Fibroblast of skin of back (primary cell): ENCODE data around the gene RALGAPA2.

ENCODE experiments used
- DNase-seq: peaks from one replicate; pipeline ENCODE4 v3.0.0-alpha.2; 2013

The RALGAPA2 gene

GRCh38 chr20:20456741-20457140, 255.7 kb downstream of the RALGAPA2 start:
- no peak for DNase-seq

- no peak for DNase-seq
Measured at GRCh38 chr20:20455926-20456325, 256.5 kb downstream of the RALGAPA2 start.

- no peak for DNase-seq
Measured at GRCh38 chr20:20454850-20455627, 257.4 kb downstream of the RALGAPA2 start.

- no peak for DNase-seq
Measured at GRCh38 chr20:20454367-20454766, 258.1 kb downstream of the RALGAPA2 start.

- peak; percentile 77 for DNase-seq
Measured at GRCh38 chr20:20452254-20452676, 260.2 kb downstream of the RALGAPA2 start.

- DNase-seq: no peak
Measured at GRCh38 chr20:20450521-20450920, 261.9 kb downstream of the RALGAPA2 start.

GRCh38 chr20:20448881-20449280, 263.6 kb downstream of the RALGAPA2 start:
- DNase-seq: no peak

GRCh38 chr20:20447196-20447595, 265.2 kb downstream of the RALGAPA2 start:
- no peak for DNase-seq

- no peak for DNase-seq
Measured at GRCh38 chr20:20446425-20447015, 265.9 kb downstream of the RALGAPA2 start.

GRCh38 chr20:20446001-20446400, 266.4 kb downstream of the RALGAPA2 start:
- no peak for DNase-seq

GRCh38 chr20:20443504-20443903, 268.9 kb downstream of the RALGAPA2 start:
- DNase-seq: no peak

- no peak for DNase-seq
Measured at GRCh38 chr20:20442466-20442865, 270.0 kb downstream of the RALGAPA2 start.

GRCh38 chr20:20440886-20441658, 271.4 kb downstream of the RALGAPA2 start:
- DNase-seq: no peak

- no peak for DNase-seq
Measured at GRCh38 chr20:20440481-20440880, 272.0 kb downstream of the RALGAPA2 start.

GRCh38 chr20:20439602-20440190, 272.7 kb downstream of the RALGAPA2 start:
- no peak for DNase-seq

- no peak for DNase-seq
Measured at GRCh38 chr20:20437314-20437713, 275.1 kb downstream of the RALGAPA2 start.

- DNase-seq: no peak
Measured at GRCh38 chr20:20436689-20437088, 275.8 kb downstream of the RALGAPA2 start.

- DNase-seq: no peak
Measured at GRCh38 chr20:20435453-20435852, 277.0 kb downstream of the RALGAPA2 start.

- no peak for DNase-seq
Measured at GRCh38 chr20:20432618-20433286, 279.7 kb downstream of the RALGAPA2 start.

- no peak for DNase-seq
Measured at GRCh38 chr20:20430066-20430465, 282.4 kb downstream of the RALGAPA2 start.

- DNase-seq: no peak
Measured at GRCh38 chr20:20428067-20428466, 284.4 kb downstream of the RALGAPA2 start.

GRCh38 chr20:20427227-20427864, 285.1 kb downstream of the RALGAPA2 start:
- DNase-seq: no peak
